ENCODE measurements around the gene CCDC170.
A peak's percentile ranks its signal among the peaks of the same experiment; 100 is the strongest.
"Not testable (repeated sequence)": the region's sequence is repeated elsewhere in the genome, so short reads cannot be mapped to it uniquely, and the experiment has no call there.

The CCDC170 gene

DNA sequence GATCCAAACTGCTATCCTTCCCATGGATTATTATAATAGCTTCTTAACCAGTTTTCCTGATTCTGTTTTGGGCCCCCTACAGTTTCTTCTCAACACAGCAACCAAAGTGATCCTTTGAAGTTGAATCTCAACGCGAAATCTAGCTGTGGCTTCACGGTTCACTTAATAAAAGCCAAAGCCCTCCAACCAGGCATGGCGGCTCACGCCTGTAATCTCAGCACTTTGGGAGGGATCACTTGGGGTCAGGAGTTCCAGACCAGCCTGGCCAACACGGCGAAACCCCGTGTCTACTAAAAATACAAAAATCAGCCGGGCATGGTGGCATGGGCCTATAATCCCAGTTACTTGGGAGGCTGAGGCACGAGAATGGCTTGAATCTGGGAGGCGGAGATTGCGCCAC lies 45.2 kb upstream of the CCDC170 start:
- no peak for DNase-seq (ENCODE audit: low read depth in 1 of 2, low spot score in 1 of 2)
- Histone ChIP-seq H3K4me3 (replicated peaks; ENCODE audit: insufficient read depth, low read length) (no peak overlapping the region), H3K27ac (replicated peaks) (no peak overlapping the region), H3K27me3 (ENCODE audit: insufficient read depth, poor library complexity, severe bottlenecking) (no peaks in the 10 kb centered on the region)
- no peak for TF ChIP-seq POLR2AphosphoS5 (IDR thresholded peaks at IDR 0.05; ENCODE audit: low read depth)
- TF ChIP-seq, protein P1, sequence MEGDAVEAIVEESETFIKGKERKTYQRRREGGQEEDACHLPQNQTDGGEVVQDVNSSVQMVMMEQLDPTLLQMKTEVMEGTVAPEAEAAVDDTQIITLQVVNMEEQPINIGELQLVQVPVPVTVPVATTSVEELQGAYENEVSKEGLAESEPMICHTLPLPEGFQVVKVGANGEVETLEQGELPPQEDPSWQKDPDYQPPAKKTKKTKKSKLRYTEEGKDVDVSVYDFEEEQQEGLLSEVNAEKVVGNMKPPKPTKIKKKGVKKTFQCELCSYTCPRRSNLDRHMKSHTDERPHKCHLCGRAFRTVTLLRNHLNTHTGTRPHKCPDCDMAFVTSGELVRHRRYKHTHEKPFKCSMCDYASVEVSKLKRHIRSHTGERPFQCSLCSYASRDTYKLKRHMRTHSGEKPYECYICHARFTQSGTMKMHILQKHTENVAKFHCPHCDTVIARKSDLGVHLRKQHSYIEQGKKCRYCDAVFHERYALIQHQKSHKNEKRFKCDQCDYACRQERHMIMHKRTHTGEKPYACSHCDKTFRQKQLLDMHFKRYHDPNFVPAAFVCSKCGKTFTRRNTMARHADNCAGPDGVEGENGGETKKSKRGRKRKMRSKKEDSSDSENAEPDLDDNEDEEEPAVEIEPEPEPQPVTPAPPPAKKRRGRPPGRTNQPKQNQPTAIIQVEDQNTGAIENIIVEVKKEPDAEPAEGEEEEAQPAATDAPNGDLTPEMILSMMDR (IDR thresholded peaks at IDR 0.05; ENCODE audit: insufficient read depth, low read length): no peak
- TF ChIP-seq, protein P2, sequence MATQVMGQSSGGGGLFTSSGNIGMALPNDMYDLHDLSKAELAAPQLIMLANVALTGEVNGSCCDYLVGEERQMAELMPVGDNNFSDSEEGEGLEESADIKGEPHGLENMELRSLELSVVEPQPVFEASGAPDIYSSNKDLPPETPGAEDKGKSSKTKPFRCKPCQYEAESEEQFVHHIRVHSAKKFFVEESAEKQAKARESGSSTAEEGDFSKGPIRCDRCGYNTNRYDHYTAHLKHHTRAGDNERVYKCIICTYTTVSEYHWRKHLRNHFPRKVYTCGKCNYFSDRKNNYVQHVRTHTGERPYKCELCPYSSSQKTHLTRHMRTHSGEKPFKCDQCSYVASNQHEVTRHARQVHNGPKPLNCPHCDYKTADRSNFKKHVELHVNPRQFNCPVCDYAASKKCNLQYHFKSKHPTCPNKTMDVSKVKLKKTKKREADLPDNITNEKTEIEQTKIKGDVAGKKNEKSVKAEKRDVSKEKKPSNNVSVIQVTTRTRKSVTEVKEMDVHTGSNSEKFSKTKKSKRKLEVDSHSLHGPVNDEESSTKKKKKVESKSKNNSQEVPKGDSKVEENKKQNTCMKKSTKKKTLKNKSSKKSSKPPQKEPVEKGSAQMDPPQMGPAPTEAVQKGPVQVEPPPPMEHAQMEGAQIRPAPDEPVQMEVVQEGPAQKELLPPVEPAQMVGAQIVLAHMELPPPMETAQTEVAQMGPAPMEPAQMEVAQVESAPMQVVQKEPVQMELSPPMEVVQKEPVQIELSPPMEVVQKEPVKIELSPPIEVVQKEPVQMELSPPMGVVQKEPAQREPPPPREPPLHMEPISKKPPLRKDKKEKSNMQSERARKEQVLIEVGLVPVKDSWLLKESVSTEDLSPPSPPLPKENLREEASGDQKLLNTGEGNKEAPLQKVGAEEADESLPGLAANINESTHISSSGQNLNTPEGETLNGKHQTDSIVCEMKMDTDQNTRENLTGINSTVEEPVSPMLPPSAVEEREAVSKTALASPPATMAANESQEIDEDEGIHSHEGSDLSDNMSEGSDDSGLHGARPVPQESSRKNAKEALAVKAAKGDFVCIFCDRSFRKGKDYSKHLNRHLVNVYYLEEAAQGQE (IDR thresholded peaks at IDR 0.05; ENCODE audit: insufficient replicate concordance, low read depth): no peak

DNA sequence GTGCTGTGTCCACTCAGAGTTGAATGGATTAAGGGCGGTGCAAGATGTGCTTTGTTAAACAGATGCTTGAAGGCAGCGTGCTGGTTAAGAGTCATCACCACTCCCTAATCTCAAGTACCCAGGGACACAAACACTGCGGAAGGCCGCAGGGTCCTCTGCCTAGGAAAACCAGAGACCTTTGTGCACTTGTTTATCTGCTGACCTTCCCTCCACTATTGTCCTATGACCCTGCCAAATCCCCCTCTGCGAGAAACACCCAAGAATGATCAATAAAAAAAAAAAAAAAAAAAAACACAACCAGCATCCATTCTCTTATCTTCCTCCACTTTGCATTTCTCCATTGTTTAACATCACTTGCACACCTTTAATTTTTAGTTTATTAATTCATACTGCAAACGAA lies 42.9 kb upstream of the CCDC170 start:
- Histone ChIP-seq H3K4me3 (replicated peaks; ENCODE audit: insufficient read depth, low read length) (peak overlapping the region; percentile 74), H3K27ac (replicated peaks) (peak overlapping the region; percentile 85)
- H3K27me3 ChIP-seq (ENCODE audit: insufficient read depth, poor library complexity, severe bottlenecking); DNase-seq (ENCODE audit: low read depth in 1 of 2, low spot score in 1 of 2): not testable (repeated sequence)

DNA sequence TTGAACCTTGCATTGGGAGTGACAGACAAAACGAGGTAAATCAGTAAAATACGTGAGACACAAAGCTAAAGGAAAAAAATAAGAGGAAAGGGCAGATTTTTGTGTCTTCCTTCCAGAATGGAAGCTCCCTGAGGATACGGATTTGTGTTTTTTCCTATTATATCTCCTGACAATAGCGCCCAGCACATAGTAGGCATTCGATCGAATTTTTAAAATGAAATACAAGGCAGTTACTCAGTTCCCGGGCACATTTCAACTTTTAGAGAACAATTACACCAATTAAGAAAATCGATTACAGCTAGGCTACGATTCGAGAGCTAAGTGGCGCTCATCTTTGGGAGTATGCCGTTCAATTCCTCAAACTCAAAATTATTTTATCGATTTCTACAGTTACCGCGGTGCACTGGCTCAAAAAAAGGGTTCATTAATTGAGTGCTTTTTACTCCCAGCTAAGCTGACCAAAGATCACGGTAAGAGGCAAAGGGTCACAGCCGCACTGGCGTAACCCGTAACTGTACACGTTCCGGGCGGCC lies 42.3 kb upstream of the CCDC170 start:
- TF ChIP-seq, protein P2 (IDR thresholded peaks at IDR 0.05; ENCODE audit: insufficient replicate concordance, low read depth): no peak
- TF ChIP-seq SPI1 (IDR thresholded peaks at IDR 0.05; ENCODE audit: borderline replicate concordance, low read depth): no peak
- no peak for TF ChIP-seq POLR2AphosphoS5 (IDR thresholded peaks at IDR 0.05; ENCODE audit: low read depth)
- TF ChIP-seq GABPA (IDR thresholded peaks at IDR 0.05; ENCODE audit: low read depth): no peak
- H3K4me3 ChIP-seq (replicated peaks; ENCODE audit: insufficient read depth, low read length): peak overlapping the region; percentile 74
- no peak for DNase-seq (ENCODE audit: low read depth in 1 of 2, low spot score in 1 of 2)

DNA sequence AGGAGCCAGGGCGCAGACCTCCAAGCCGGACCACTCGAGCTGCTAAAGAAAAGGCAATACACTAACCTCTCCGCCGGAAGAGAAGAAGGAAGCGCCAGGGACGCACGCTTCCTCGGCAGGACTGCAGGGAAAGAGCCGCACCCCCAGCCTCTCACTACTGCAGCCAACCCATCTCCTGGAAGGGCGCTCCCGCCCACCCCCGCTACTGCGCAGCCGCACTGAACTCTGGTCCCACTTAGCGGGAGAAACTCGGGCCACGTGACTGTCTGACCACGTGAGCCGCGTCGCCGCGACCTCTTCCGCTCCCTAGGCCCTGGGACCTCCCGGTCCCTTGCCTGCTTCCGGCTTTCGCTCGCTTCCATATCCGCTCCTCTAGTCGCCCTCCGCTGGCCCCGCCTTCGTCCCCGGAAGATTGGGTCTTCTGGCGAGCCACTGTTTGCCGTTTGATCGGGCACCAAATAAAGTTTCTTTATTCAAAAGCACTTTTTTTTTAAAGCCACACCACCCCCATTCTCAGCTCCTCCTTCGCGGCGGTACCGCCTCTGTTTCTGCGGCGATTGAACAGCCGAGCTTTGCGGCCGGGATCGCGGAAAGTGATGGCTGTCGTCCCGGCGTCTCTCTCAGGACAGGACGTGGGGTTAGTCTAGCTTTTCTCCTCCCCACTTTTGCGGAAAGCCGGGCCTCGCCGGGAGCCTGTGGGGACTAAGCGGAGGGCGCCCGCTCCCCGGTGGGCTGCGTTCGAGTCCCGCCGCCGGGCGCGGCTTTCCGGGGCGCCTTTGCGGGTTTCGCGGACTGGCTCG lies 41.7 kb upstream of the CCDC170 start, which contains the start of gene RMND1:
Gene RMND1 (minus strand): TSS at position 177 of the 800 bp plus-strand sequence. CDS start 6,315 bp downstream, outside the sequence.
- Histone ChIP-seq H3K27me3 (ENCODE audit: insufficient read depth, poor library complexity, severe bottlenecking) (no peaks in the 10 kb centered on the region), H3K4me3 (replicated peaks; ENCODE audit: insufficient read depth, low read length) (peak within 1 kb of the TSS; percentile 74), H3K27ac (replicated peaks) (peak within 1 kb of the TSS; percentile 85)
- DNase-seq (ENCODE audit: low read depth in 1 of 2, low spot score in 1 of 2): peak; percentile 100
- TF ChIP-seq, protein P1 (IDR thresholded peaks at IDR 0.05; ENCODE audit: insufficient read depth, low read length): no peak
- TF ChIP-seq, protein P2 (IDR thresholded peaks at IDR 0.05; ENCODE audit: insufficient replicate concordance, low read depth): peak; percentile 28
- peak; percentile 75 for TF ChIP-seq POLR2AphosphoS5 (IDR thresholded peaks at IDR 0.05; ENCODE audit: low read depth)
- peak; percentile 53; the same call in 1 of the 2 replicates for TF ChIP-seq SPI1 (IDR thresholded peaks at IDR 0.05; ENCODE audit: borderline replicate concordance, low read depth)
- peak; percentile 86 for TF ChIP-seq GABPA (IDR thresholded peaks at IDR 0.05; ENCODE audit: low read depth)

More for the DNA sequence above, 42.3 kb upstream of the CCDC170 start:
- Histone ChIP-seq H3K27ac (replicated peaks) (peak overlapping the region; percentile 85), H3K27me3 (ENCODE audit: insufficient read depth, poor library complexity, severe bottlenecking) (no peaks in the 10 kb centered on the region)

All from HL-60 (cell line).